HG02623 (cell line): ENCODE results near the gene DARS2.
"Not testable (repeated sequence)": the region's sequence is repeated elsewhere in the genome, so short reads cannot be mapped to it uniquely, and the experiment has no call there.

Experiments
- ATAC-seq: cut with Tn5 transposase; IDR thresholded peaks from one replicate; pipeline ENCODE4 v1.9.1; 2021; ENCODE audit warnings: moderate library complexity; ENCODE audit not compliant: unreplicated experiment

The DARS2 gene

DNA sequence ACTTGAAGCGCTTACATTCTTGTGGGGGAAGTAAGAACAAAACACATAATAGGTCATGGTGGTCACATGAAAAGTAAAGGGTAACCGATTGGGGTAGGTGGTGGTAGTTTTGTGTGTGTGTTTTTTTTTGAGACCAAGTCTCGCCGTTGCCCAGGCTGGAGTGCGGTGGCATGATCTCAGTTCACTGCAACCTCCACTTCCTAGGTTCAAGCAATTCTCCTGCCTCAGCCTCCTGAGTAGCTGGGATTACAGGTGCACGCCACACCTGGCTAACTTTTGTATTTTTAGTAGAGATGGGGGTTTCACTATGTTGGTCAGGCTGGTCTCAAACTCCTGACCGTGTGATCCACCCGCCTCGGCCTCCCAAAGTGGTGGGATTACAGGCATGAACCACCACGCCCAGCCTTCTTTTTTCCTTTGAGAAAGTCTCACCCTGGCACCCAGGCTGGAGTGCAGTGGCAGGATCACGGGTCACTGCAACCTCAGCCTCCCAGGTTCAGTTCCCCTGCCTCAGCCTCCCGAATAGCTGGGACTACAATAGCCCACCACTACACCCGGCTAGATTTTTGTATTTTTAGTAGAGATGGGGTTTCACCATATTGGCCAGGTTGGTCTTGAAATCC is 37.8 kb downstream of the DARS2 start:
- ATAC-seq: not testable (repeated sequence)

DNA sequence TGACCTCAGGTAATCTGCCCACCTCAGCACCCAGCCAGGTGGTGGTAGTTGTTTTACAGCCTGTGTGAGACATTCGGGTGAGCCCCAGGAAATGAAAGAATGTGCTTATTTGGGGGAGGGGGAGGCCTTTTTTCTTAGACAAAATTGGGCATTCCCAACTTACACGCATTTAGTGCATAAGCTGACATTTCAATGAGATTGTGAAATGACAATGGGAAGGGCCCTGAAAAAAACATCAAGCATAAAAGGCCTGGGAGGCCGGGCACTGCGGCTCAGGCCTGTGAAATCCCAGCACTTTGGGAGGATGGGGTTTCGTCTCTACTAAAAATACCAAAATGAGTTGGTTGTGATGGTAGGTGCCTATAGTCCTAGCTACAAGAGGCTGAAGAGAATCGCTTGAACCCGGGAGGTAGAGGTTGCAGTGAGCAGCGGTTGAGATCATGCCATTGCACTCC is 38.3 kb downstream of the DARS2 start:
- ATAC-seq: no peak

DNA sequence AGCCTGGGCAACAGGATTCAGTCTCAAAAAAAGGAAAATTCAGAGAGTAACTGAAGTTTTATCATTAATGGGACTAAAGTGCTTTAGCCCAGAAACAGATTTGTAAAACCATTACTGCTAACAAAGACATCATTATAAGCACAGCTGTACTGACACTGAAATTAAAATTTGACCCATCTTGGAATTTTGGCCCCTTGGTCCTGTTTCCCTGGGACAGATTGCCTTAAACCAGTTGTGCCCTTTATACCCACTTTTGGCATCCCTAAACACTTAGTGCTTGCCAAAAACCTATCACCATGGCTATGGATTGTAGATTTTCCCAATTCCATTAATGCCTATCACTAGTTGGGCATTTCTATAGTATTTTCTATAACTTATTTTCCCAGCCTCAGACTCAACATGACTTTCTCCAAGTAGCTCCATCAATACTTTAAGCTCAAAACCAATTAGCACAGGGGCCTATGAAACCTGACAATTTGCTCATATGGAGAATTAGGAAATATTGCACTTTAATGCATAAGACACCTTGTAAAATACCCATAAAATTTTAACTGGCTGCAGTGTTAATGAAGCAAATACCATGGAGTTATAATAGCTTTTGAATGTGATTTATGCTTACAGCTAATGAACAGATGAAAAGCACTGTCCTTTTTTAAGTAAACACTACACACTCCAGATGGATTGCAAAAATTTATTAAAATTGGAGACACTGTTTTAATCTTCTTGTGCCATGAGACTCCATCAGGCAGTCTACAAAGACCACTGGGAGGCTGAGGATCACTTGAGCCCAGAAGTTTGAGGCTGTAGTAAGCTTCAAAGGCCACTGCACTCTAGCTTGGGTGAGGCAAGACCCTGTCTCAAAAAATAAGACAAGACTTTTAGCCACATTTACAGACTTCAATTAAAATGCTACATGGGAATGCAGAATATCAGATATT is 39.0 kb downstream of the DARS2 start:
- ATAC-seq: no peak

GRCh38 chr1:173864179-173864867 is 39.9 kb downstream of the DARS2 start:
- ATAC-seq: no peak

GRCh38 chr1:173865468-173866164 is 41.1 kb downstream of the DARS2 start:
- no peak for ATAC-seq

GRCh38 chr1:173866413-173867115 is 42.1 kb downstream of the DARS2 start:
- ATAC-seq: no peak

GRCh38 chr1:173867141-173867752 is 42.8 kb downstream of the DARS2 start:
- ATAC-seq: no peak

- peak; percentile 76 for ATAC-seq
Measured at GRCh38 chr1:173867753-173868265, 43.3 kb downstream of the DARS2 start, which contains the start of gene GAS5. GAS5 (minus strand) TSS chr1:173867989.

DNA sequence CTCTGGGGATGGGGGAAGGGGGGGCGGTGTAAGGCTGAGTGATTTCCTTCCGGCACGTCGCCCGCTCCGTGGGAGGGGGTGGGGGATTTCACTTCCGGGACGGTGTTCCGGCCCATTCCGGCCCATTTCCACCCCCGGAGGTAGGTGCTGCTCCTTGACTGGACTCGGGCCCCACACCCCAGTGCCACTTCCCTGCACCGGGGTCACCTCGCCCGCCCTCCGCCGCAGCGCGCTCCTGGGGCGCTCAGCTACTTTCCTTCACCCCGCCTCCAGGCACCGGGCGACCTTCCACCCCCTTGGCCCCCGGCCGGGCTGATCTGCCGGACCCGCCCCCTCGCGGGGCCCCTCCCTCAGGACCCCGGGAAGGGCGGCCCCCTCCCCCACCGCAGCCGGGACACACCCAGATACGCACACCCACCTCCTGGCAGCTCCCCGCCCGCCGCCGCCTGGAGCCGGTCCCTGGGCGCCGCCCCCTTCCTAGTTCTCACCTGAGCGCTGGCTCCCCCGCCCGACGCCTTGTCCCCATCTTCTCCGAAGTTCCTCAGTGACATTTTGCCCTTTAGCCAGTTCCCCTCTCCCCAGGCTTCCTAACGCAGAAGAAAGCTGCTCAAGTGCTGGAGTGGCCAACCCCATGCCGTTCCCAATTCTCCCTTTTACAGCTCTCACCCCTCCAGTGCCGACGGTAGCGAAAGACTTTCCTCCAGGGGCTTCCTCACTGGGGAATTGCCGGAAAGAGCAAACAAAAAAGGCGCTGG is 44.0 kb downstream of the DARS2 start, which contains the start of gene ZBTB37:
Gene ZBTB37, plus strand, starts transcription at position 115 of the 755 bp plus-strand sequence. CDS start 1,846 bp downstream, outside the sequence.
- ATAC-seq: peak; percentile 49

DNA sequence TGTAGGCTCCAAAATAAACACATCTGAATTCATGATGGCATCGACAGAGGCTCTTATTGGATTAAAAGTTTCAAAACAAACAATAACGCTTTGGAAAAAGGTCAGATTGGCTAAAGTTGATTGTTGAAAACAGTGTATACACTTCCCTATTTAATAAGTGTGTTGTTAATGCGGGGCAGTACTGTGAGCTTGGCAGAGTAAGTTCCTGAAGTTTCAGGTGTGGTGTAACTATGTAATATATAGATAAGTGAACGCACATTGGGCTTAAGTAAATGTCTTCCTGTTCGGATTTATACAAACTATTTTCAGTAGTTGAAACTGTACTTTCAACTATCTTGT is 44.5 kb downstream of the DARS2 start:
- no peak for ATAC-seq

- ATAC-seq: no peak
Measured at GRCh38 chr1:173870252-173871075, 46.0 kb downstream of the DARS2 start.

GRCh38 chr1:173871091-173871490 is 46.6 kb downstream of the DARS2 start:
- no peak for ATAC-seq

DNA sequence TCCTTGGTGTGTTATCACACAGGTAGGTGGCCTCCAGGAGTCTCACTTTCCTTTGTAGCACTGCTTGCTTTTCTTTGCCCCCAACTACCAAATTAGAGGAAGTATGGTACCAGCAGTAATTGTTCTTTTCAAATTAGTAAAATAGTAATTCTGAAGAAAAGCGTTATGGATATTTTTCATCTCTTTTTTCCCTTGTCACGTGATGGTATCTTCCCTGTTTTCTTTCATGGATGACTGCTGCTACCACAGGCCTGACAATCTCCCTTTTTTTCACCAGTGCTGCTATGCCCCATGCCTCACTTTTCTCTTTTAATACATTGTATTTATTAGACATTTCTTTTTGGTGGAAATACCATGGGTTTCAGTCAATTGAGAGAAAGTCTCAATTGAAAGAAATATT is 47.0 kb downstream of the DARS2 start:
- no peak for ATAC-seq

DNA sequence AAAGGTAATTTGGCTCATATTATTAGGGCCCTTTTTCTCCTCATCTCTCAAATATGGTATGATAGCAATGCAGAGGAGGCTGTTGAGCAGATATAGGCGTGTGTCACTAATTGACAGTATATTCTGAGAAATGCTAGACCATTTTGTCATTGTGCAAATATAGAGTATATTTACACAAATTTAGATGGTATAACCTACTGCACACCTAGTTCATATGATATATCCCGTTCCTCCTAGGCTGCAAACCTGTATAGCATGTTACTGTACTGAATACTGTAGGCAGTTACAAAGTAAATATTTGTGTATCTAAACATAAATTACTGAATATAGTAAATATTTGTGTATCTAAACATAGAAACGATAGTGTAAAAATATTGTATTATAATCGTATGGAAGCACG is 52.3 kb downstream of the DARS2 start:
- no peak for ATAC-seq

- no peak for ATAC-seq
Measured at GRCh38 chr1:173878251-173878650, 53.8 kb downstream of the DARS2 start.

GRCh38 chr1:173881117-173881516 is 56.6 kb downstream of the DARS2 start:
- not testable (repeated sequence) for ATAC-seq

DNA sequence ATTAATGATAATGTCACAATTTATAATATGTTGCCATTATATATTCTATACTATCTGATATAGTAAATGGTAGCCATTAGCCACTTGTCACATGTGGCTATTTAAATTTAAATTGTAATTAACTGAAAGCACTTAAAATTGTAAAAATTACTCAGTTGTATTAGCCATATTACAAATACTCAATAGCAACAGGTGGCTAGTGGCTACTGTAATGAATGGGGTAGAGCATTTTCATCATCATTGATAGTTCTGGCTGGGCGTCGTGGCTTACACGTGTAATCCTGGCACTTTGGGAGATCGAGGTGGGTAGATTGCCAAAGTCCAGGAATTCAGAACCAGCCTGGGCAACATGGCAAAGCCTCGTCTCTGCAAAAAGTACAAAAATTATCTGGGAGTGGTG is 60.2 kb downstream of the DARS2 start:
- no peak for ATAC-seq
